GM21825 (cell line): ENCODE results near the gene PITPNC1.
"Not testable (repeated sequence)": the region's sequence is repeated elsewhere in the genome, so short reads cannot be mapped to it uniquely, and the experiment has no call there.

Experiments used
- ATAC-seq: cut with Tn5 transposase; IDR thresholded peaks from one replicate; pipeline ENCODE4 v1.9.1; 2021; ENCODE audit warnings: mild to moderate bottlenecking, moderate library complexity; ENCODE audit not compliant: unreplicated experiment

The PITPNC1 gene

DNA sequence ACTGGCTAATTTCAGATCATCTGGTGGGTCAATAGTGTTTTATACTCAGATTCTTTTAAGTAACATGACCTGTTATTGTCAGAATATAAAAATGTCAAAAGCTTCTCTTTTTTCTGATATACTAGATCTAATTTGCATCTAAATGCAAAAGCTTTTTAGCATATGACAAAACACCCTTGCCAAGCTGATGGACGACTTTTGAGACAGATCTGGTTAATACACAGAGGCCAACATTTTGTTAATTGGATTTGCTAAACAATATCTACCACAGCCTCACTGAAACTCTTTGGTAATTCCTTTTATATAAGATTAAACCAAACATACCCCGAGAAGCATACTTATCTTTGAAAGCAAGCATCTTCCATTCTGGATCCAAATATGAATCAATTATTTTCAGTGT lies 330.4 kb downstream of the PITPNC1 start:
- no peak for ATAC-seq

GRCh38 chr17:67708378-67708777 lies 331.3 kb downstream of the PITPNC1 start:
- ATAC-seq, result no peak

DNA sequence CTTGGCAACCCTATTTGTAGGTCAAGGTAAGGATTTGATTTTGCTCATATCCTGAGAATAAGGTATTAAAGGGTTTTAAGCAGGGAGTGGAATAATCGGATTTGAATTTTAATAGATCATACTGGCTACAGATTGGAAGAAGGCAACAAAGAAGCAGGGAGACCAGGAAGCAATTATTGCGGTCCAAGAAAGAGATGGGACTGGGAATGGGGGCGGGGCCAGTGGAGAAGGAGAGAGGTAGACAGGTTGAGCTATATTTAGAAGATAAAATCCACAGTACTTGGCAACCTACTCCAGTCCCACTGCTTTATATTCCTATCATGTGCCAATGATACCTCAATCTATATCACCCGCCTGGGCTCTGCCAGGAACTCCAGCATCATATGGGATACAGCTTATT lies 334.8 kb downstream of the PITPNC1 start:
- no peak for ATAC-seq

- no peak for ATAC-seq
Measured at GRCh38 chr17:67712375-67712774, 335.3 kb downstream of the PITPNC1 start.

GRCh38 chr17:67713169-67713568 lies 336.1 kb downstream of the PITPNC1 start:
- ATAC-seq, result no peak

DNA sequence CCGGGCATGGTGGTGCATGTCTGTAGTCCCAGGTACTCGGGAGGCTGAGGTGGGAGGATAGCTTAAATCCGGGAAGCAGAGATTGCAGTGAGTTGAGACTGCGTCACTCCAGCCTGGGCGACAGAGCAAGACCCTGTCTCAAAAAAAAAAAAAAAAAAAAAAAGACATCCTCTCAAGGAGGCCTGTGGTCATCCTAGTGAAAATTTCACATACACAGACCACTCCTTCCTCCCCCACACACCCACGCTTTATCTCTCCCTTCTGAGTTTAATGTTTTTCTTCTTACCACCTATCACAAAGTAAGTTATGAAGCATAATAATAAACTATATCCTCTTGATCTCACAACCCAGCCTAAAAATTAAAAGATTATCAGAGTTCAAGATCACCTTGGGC lies 339.3 kb downstream of the PITPNC1 start:
- no peak for ATAC-seq

DNA sequence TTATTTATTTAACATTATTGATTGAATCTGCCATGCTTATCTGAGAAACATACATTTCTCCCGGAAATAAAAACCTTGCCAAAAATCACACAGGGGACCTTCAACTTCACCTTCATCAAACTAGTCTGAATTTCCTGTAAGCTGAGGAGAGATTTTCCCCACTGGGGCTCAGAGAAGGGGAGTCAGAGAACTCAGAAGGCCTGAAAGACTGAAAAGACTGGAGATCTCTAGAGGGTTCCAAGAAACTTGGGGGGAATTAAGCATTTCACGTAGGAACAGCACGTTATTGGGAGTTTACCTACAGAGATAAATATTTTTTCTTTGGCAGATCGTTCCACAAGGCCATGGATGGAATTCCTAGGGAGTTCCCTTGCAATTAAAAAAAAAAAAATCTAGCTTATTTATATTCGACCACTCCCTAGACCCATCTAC lies 340.1 kb downstream of the PITPNC1 start:
- ATAC-seq, result no peak

DNA sequence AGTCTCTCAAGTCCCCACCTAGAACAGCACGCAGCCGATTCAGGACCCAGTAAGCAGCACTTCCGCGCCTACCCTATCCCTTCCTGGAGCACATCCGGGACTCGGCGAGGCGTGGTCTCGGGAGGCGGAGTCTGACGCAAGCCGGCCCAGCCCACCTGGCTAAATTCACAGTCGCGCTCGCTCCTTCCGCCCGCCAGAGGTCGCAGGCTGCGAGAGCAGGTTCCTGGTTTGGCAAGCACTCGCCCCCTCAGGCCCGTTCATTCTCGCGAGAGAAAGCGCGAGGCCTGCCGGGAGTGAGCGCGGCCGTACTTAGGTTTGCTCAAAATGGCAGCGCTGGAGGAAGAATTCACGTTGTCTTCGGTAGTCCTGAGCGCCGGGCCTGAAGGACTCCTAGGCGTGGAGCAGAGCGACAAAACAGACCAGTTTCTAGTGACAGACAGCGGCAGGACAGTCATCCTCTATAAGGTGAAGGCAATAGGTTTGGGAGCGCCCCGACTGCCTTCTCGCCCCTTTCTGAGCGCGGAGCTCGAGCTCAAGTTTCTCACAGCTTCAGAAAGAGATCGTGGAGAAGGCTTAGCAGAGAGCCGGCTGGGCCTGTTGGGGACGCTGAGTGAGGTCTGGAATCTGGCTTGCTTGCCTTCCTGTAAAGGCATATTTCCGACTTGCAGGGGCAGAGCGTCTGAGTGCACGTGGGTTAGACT lies 340.7 kb downstream of the PITPNC1 start, which contains the start of gene NOL11:
TSS of gene NOL11 (plus strand) at position 313 of the 701 bp plus-strand sequence. CDS start at position 325, 12 bp downstream.
- peak; percentile 96 for ATAC-seq

- ATAC-seq, result no peak
Measured at GRCh38 chr17:67718325-67718941, 341.4 kb downstream of the PITPNC1 start.

DNA sequence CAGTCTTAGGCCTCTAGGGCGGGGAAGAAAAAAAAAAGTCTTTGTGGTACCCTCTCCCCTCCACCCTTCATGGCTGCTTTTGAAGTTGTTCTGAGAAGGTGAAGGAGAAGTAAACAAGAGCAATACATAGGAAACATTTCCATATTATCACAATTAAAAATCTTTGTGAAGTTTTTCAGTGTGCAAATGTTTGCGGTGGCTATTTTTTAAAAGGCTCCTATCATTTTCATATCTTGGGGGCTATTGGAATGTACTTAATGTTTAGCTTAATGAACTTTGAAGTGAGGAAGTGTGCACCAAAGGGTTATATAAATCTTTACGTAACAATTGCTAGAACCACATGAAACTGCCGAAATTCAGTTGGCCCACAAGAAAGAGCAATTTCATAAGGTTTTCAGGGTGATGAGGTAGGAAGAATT lies 348.3 kb downstream of the PITPNC1 start:
- no peak for ATAC-seq

DNA sequence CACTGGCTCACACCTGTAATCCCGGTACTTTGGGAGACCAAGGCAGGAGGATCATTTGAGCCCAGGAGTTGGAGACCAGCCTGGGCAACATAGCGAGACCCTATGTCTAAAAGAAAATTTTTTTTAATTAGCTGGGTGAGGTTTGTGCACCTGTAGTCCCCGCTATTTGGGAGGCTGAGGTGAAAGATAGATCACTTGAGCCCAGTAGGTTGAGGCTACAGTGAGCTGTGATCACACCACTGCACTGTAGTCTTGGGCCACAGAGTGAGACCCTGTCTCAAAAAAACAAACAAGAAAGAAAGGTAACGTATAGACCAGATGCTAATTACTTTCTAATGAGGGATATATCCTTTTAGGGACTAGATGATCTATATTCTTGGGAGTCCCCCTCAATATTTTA lies 348.7 kb downstream of the PITPNC1 start:
- no peak for ATAC-seq

DNA sequence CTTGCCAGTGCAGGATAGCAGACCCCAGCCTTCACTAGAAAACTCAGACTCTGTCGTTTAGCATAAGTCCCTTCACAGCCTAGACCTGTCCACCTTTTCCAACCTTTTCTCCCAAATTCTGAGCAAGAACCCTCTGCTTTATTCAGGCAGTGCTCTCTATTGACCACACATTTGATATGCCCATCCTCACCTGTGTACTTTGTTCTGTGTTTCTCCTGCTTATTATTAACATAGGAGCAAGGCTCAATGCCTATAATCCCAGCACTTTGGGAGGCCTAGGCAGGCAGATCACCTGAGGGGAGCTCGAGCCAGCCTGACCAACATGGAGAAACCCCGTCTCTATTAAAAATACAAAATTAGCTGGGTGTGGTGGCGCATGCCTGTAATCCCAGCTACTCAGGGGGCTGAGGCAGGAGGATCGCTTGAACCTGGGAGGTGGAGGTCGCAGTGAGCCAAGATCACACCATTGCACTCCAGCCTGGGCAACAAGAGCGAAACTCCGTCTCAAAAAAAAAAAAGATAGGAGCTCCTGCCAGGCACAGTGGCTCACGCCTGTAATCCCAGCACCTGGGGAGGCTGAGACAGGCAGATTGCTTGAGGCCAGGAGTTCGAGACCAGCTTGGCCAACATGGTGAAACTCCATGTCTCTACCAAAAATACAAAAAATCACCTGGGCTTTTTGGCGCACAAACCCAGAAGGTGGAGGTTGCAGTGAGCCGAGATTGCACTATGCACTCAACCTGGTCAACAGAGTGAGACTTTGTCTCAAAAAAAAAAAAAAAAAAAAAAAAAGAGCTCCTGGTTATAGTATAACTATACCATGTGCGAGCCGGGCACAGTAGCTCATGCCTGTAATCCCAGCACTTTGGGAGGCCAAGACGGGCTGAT lies 350.3 kb downstream of the PITPNC1 start:
- not testable (repeated sequence) for ATAC-seq

- ATAC-seq, result no peak
Measured at GRCh38 chr17:67729903-67730302, 352.8 kb downstream of the PITPNC1 start.

DNA sequence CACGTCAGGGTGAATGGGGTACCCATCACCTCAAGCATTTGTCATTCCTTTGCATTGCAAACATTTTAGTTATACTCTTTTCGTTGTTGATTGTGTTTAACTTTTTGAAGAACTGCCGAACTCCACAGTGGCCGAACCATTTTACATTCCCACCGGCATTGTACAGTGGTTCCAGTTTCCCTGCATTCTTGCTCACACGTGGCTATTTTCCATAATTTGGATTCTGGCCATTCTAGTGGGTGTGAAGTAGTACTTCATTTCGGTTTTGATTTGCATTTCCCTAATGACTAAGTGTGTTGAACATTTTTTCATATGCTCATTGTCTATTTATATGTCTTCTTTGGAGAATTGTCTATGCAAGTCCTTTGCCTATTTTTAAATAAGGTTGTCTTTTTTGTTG lies 353.6 kb downstream of the PITPNC1 start:
- ATAC-seq, result no peak

DNA sequence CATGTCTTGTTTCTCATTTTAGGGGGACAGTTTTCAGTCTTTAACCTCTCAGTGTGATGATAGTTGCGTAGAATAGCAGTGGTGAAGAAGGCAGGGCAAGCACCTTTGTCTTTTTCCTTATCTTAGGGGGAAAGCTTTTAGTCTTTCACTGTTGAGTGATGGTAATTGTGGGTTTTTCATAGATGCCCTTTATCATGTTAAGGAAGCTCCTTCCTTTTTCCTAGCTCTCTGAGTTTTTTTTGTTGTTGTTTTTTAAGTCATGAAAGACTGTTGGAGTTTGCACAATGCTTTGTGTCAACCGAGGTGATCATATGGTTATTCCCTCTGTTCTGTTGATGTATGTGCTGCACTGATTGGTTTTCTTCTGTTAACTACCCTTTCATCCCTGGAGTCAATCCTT lies 356.4 kb downstream of the PITPNC1 start:
- no peak for ATAC-seq

- ATAC-seq, result no peak
Measured at GRCh38 chr17:67737145-67737544, 360.1 kb downstream of the PITPNC1 start.

GRCh38 chr17:67742025-67742424 lies 364.9 kb downstream of the PITPNC1 start:
- no peak for ATAC-seq
